HCT116 (cell line): ENCODE data around the gene P2RY12.

Experiments
- ATF3 ChIP-seq: IDR thresholded peaks from 2 replicates; pipeline ENCODE4 v1.6.1; 2012
- CTCF ChIP-seq, 3 experiments: fragments of 200-600 bp in 1 of 3; sonication (generic) in 1 of 3; IDR thresholded peaks in 2 of 3; conservative IDR thresholded peaks in 1 of 3; 2 replicates each; pipeline ENCODE4 v1.5.1; 2012 to 2017; ENCODE audit warnings: low read depth in 2 of 3, low read length in 2 of 3, antibody characterized with exemption in 1 of 3, borderline replicate concordance in 1 of 3, control low read depth in 1 of 3, mild to moderate bottlenecking in 1 of 3, mixed read lengths in 1 of 3, mixed run types in 1 of 3, moderate library complexity in 1 of 3; ENCODE audit not compliant: insufficient read depth in 1 of 3
- EGR1 ChIP-seq: IDR thresholded peaks from 2 replicates; pipeline ENCODE4 v1.6.1; 2012; ENCODE audit warnings: low read depth
- EZH2 ChIP-seq: fragments of 200-600 bp; sonication (generic); IDR thresholded peaks from 2 replicates; pipeline ENCODE4 v1.6.1; 2017; ENCODE audit warnings: antibody characterized with exemption, mixed run types
- MAX ChIP-seq: IDR thresholded peaks from 2 replicates; pipeline ENCODE4 v1.6.1; 2012
- POLR2A ChIP-seq: IDR thresholded peaks from 2 replicates; pipeline ENCODE4 v1.7.0; 2011; ENCODE audit warnings: borderline replicate concordance; ENCODE audit not compliant: insufficient read depth, insufficient read length; ENCODE audit errors: extremely low read depth
- POLR2AphosphoS5 ChIP-seq: IDR thresholded peaks from 2 replicates; pipeline ENCODE4 v1.6.1; 2011; ENCODE audit warnings: mild to moderate bottlenecking, low read depth, low read length, moderate library complexity
- RAD21 ChIP-seq: IDR thresholded peaks from 2 replicates; pipeline ENCODE4 v1.6.1; 2012; ENCODE audit warnings: low read depth, mild to moderate bottlenecking
- SP1 ChIP-seq: IDR thresholded peaks from 2 replicates; pipeline ENCODE4 v1.6.1; 2012; ENCODE audit warnings: low read depth
- SRF ChIP-seq: IDR thresholded peaks from 2 replicates; pipeline ENCODE4 v1.6.1; 2012; ENCODE audit warnings: low read depth
- ZFX ChIP-seq: fragments of 450-650 bp; IDR thresholded peaks from 2 replicates; pipeline ENCODE4 v1.6.1; 2017
- ZNF274 ChIP-seq: fragments of 200-500 bp; sonication (Bioruptor generic); IDR thresholded peaks from 2 replicates; pipeline ENCODE4 v1.6.1; 2014; ENCODE audit warnings: mild to moderate bottlenecking, low read depth, low read length, inconsistent platforms

GRCh38 chr3:151303751-151304150 lies 80.8 kb downstream of the P2RY12 start:
- TF ChIP-seq POLR2A, result no peak
- TF ChIP-seq CTCF (IDR thresholded peaks at IDR 0.05 in 2 of 3, conservative IDR thresholded peaks at IDR 0.05 in 1 of 3; ENCODE audit: borderline replicate concordance in 1 of 3, insufficient read depth in 1 of 3, low read depth in 2 of 3, low read length in 2 of 3), result no peak
- no peak for TF ChIP-seq EZH2
- no peak for TF ChIP-seq ZFX
- no peak for TF ChIP-seq MAX
- TF ChIP-seq SRF, result no peak
- no peak for TF ChIP-seq POLR2AphosphoS5
- TF ChIP-seq ATF3, result no peak
- no peak for TF ChIP-seq EGR1
- no peak for TF ChIP-seq ZNF274
- no peak for TF ChIP-seq SP1
- no peak for TF ChIP-seq RAD21
